Esophagus (tissue), 2 donors: ENCODE results near the gene FGF6. TPM values are rescaled to one million over a fixed set of nuclear protein-coding genes. Genes with fewer than 3 reads are reported as not detected.

Source experiments
- H3K27ac ChIP-seq, 2 donors: one replicate each; pipeline ENCODE4 v1.5.1; 2013; ENCODE audit warnings: low read depth in 2 of 2, mild to moderate bottlenecking in 2 of 2, inconsistent platforms in 1 of 2, low read length in 1 of 2, moderate library complexity in 1 of 2
- H3K27me3 ChIP-seq, 2 donors: one replicate each; pipeline ENCODE4 v1.6.1; 2013; ENCODE audit warnings: low read length in 2 of 2, control low read depth in 1 of 2, mild to moderate bottlenecking in 1 of 2; ENCODE audit not compliant: insufficient read depth in 2 of 2, control insufficient read depth in 1 of 2
- H3K36me3 ChIP-seq, 2 donors: one replicate each; pipeline ENCODE4 v1.6.1; 2013; ENCODE audit warnings: low read length in 1 of 2; ENCODE audit not compliant: control insufficient read depth in 2 of 2, insufficient read depth in 2 of 2
- H3K4me1 ChIP-seq, 2 donors: one replicate each; pipeline ENCODE4 v1.6.1; 2013; ENCODE audit warnings: low read length in 1 of 2; ENCODE audit not compliant: control insufficient read depth in 2 of 2, insufficient read depth in 2 of 2
- H3K4me3 ChIP-seq, 2 donors: one replicate each; pipeline ENCODE4 v1.5.1; 2013; ENCODE audit warnings: low read length in 2 of 2, mild to moderate bottlenecking in 2 of 2, low read depth in 1 of 2, moderate library complexity in 1 of 2
- H3K9me3 ChIP-seq, 2 donors: one replicate each; pipeline ENCODE4 v1.6.1; 2013; ENCODE audit warnings: mild to moderate bottlenecking in 2 of 2, low read depth in 1 of 2, low read length in 1 of 2, moderate library complexity in 1 of 2; ENCODE audit not compliant: control insufficient read depth in 2 of 2, insufficient read depth in 1 of 2
- WGBS, 2 donors: extraction: QIAGEN DNeasy Blood & Tissue Kit; methylation state at CpG; one replicate each; pipeline ENCODE4 v1.1.7; 2013; 5-methylcytosine and 5-hydroxymethylcytosine counted together
- polyA plus RNA-seq, 2 donors: library from polyadenylated mRNA; stranded (reverse); fragments of 200-250 nt; gene quantifications; one replicate each; pipeline ENCODE4 v1.2.3, GENCODE V29; 2013
- donor health status: healthy with polysubstance abuse.
- donor health status: Bipolar disorder and iron deficiency.

The FGF6 gene
- polyA plus RNA-seq, 2 donors: not detected

DNA sequence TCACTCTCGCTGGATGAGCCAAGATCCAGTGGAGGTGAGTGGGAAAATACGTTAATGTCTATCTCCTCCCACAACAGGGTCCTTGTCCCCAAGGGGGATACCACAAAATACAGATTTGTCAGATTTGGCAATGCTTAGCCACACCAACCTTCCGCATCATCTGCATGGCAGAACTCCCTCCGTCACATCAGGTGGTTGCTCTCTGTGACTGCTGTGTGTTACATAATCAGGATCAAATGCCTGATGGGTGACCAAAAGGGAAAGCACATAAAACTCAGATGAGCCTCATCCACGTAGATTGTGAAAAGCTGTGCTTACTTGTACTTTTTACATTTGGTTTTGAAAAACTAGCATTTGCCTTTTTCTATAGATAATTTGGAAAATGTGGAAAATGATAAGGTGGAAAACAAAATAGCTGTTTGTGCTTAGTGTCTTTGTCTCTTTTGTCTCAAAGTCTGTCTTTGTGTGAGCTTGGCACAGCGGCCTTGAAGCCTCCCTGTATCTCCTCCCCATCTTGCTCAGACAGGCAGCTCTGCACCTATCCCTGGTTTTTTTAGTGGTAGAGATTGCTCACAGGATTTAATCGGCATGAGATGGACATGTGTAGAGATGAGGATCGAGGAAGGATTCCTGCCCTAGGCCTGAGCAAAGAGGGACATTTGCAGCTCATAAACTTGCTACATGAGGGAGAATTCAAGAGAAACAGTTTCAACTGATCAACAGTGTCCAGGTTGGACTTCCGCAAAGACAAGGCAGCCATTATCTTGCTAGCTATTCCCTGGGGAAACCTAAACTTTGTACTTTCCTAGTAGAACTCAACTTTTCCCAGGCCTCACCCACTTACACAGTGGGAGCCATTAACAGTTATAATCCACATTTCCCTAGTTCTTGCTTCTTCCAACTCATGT, 3.6 kb upstream of the FGF6 start:
- no peak overlapping the region for H3K27ac ChIP-seq
- H3K36me3 ChIP-seq: no peaks in the 10 kb centered on the region
- H3K4me3 ChIP-seq: no peak overlapping the region
- 88 to 91% methylated on average over 9 of the region's 9 CpGs for WGBS, 2 donors
- H3K4me1 ChIP-seq: no peaks in the 10 kb centered on the region
- peaks cover 0 to 2% of the 10 kb centered on the region in 2 donors for H3K9me3 ChIP-seq
- H3K27me3 ChIP-seq: no peaks in the 10 kb centered on the region

DNA sequence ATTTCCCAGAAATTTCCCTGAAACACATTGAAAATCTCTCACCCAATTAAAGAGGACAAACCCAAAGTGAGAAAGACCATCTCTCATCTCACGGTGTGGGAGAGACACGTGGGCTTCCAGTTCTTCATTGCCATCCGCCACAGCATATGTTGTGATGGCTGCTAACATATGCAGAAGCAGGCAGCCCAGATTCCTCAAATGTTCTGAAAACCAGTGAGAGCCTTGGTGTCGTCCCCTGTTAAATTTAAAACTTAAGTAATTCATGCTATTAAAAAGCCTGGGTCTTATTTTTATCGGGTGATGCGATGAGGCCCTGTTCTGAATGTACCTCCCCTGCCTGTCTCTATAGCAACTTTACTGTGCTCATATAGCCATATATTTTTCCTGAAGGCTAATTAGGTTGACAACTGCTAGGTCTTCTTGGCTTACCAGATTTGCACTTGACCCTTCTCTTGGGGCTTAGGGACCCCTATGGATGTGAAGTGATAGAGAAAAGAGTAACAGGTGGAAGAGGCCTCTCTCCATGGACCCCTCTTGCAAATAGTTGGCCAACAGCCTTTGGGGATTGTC, 2.8 kb upstream of the FGF6 start:
- Histone ChIP-seq H3K27me3 (no peaks in the 10 kb centered on the region), H3K4me3 (no peak overlapping the region), H3K36me3 (no peaks in the 10 kb centered on the region), H3K9me3 (peaks cover 0 to 2% of the 10 kb centered on the region in 2 donors), H3K27ac (no peak overlapping the region), H3K4me1 (no peaks in the 10 kb centered on the region)
- WGBS, 2 donors: 85% methylated on average over 6 of the region's 6 CpGs

DNA sequence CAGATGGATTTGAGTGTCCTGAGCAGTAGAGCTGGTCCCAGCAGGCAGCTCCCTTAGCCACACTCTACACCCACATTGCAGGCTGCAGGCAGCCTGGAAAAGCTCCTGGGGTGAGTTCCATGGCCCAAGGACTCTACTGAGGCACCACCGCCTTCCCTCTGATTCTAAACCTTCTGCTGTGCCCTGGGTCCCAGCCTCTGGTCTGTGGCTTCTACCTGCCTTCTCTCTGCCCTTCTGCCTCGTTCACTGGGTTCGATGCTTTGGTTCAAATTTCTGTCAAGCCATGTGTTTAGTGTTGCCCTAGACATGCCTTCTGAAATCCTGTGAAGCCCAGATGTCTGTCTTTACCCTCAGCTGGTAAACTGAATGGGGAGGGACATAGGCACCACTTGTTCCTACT, 1.5 kb upstream of the FGF6 start:
- H3K27me3 ChIP-seq: no peaks in the 10 kb centered on the region
- H3K27ac ChIP-seq: no peak overlapping the region
- H3K4me3 ChIP-seq: no peak overlapping the region
- WGBS, 2 donors: 77 to 87% methylated on average over 3 of the region's 3 CpGs
- no peaks in the 10 kb centered on the region for H3K4me1 ChIP-seq
- H3K9me3 ChIP-seq: peaks cover 0 to 2% of the 10 kb centered on the region in 2 donors
- no peaks in the 10 kb centered on the region for H3K36me3 ChIP-seq

DNA sequence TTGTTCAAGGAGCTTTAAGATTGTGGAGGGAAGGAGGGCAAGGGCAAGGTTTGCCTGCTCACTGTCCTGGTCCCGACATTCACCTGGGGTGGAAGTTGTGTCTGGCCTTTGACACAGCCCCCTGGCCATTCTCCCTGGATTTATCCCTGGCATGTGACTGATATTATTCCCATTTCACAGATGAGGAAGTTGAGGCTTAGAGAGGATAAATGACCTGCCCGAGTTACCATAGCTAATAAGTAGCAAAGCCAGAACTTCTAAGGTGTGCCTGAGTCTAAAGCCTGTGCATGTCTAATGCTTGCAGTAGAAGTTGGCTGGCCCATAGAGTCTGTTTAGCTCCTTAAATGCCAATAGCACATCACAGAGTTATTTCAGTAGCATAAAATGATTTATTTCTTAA, 720 bp upstream of the FGF6 start:
- WGBS, 2 donors: 61 to 73% methylated on average over 2 of the region's 2 CpGs

DNA sequence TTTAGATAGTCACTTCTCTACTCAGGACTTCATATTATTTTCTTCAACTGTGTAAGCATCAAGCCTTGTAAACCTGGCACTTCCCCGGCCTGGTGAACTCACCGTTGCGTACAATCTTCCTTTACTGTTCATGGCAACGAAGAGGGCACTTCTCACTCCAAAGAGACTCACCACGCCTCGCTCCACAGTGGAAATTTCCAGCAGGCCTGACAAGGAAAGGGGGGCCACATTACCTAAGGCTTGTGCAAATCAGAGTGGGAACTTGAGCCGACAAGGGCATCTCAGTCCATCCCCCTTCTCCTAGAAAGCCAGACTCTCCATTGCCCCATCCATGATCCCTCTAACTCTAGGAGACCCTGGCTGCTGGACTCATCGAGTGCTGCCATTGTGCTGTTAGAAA, 1.6 kb downstream of the FGF6 start:
- Histone ChIP-seq H3K9me3 (peaks cover 0 to 2% of the 10 kb centered on the region in 2 donors), H3K4me1 (no peaks in the 10 kb centered on the region), H3K27me3 (peaks cover 0 to 4% of the 10 kb centered on the region in 2 donors), H3K4me3 (no peak overlapping the region), H3K27ac (no peak overlapping the region), H3K36me3 (no peaks in the 10 kb centered on the region)
- 91% methylated on average over 8 of the region's 8 CpGs for WGBS, 2 donors

More for the DNA sequence above, 720 bp upstream of the FGF6 start:
- Histone ChIP-seq H3K4me1 (no peaks in the 10 kb centered on the region), H3K9me3 (peaks cover 0 to 2% of the 10 kb centered on the region in 2 donors), H3K27me3 (peaks cover 0 to 4% of the 10 kb centered on the region in 2 donors), H3K27ac (no peak overlapping the region), H3K4me3 (no peak overlapping the region), H3K36me3 (no peaks in the 10 kb centered on the region)

DNA sequence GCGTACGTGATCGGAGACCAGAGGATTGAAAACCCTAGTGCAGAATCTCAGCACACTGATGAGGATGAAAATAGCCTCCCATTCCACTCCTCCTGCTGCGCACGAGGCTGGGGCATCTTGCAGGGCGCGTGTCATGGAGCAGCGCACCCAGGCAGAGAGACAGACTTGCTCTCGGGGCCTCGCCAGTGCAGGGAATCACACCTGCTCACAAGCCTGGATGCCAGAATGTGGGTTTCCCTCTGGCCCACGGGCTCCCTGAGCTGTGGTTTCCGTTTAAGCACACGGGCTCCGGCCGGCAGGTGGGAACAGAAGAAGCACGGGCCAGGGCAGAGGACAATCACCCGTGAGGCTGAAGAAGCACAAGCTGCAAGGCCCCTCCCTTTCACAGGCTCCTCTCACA, 2.0 kb downstream of the FGF6 start:
- H3K36me3 ChIP-seq: no peaks in the 10 kb centered on the region
- peaks cover 0 to 2% of the 10 kb centered on the region in 2 donors for H3K9me3 ChIP-seq
- peaks cover 0 to 4% of the 10 kb centered on the region in 2 donors for H3K27me3 ChIP-seq
- H3K4me1 ChIP-seq: no peaks in the 10 kb centered on the region
- H3K27ac ChIP-seq: no peak overlapping the region
- H3K4me3 ChIP-seq: no peak overlapping the region
- WGBS, 2 donors: 86 to 89% methylated on average over 17 of the region's 17 CpGs

DNA sequence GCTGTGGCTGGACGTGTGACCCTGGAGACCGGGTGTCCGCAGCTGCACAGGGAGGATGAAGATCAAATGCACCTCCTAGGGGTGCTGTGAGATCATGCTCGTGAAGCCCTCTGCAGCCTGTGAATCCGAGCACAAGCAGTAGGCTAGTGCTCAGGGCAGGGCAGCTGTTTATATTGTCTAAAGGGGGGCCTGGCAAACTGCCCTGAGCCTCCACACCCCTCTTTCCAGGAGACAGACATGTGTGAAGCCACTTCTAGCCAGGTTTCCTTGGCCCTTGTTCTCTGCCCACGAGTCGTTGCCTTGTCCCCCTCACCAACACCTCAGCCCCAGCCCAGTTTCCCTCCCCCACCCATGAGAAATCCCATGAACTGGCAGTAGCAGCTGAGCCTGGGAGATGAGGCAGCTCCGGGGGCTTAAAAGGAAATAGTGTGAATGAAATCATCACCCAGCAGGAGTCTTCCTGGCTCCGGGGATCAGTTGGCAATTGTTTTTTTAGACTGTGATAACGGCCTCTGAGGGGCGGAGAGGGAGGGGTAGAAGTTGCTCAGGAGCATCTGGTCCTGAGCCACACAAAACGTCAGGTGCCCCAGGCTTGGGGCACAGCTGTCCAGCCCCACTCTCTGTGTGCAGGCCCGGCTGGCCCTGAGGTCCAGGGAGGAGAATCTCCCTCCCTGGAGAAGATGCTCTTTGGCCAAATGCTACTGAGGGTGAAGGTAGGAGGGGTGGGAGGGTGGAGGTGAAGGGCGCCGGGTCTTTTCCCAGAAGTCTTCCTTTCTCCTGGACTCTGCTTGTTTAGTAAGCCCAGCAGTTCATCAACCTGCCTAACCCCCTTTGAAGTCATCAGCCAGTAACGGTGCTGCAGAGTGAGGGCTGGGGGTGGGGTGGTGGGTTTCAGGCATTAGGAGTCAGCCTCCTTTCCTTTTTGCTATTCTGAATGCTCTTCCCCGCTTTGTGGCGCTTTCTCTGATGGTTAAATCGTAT, 4.0 kb downstream of the FGF6 start:
- Histone ChIP-seq H3K27ac (no peak overlapping the region), H3K27me3 (peaks cover 0 to 4% of the 10 kb centered on the region in 2 donors), H3K4me1 (no peaks in the 10 kb centered on the region), H3K9me3 (peaks cover 0 to 2% of the 10 kb centered on the region in 2 donors), H3K4me3 (no peak overlapping the region), H3K36me3 (no peaks in the 10 kb centered on the region)
- 29 to 32% methylated on average over 19 of the region's 19 CpGs for WGBS, 2 donors

DNA sequence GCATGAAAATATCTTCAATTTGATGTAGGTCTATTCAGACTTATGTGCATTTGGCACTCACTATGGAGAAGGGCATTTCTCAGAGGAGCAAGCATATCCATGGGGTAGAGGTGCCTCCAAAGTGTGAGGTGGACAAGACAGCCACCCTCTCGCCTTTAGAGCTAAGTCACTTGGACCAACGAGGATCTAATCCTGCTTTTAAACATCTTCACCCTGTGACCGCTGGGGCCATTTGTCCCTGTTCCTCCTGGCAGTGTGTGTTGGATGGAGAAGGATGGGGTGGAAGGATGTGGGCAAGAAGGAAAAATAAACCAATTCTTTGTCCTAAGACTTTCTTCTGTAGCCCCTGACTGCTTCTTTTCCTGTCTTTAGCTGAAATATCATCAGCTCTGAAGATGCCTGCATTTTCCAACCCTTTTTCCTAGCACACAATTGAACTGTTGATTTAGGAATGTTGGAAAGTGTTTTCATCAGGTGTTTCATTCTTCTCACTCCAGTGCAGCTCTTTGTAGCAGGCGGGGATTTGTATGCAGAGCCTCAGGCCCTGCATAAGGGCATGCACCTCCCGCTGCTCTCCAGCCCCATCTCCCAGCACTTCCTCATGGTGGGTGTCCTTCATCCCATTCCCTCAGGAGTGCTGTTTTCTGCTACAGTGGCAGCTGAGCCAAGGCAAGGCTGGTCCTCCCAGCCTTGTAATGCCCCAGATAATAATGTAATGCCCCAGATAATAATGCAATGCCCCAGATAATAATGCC, 5.3 kb downstream of the FGF6 start:
- Histone ChIP-seq H3K27ac (no peak overlapping the region), H3K36me3 (no peaks in the 10 kb centered on the region), H3K9me3 (peaks cover 0 to 2% of the 10 kb centered on the region in 2 donors), H3K4me3 (no peak overlapping the region), H3K27me3 (peaks cover 0 to 4% of the 10 kb centered on the region in 2 donors), H3K4me1 (no peaks in the 10 kb centered on the region)
- WGBS, 2 donors: 68 to 69% methylated on average over 5 of the region's 5 CpGs

DNA sequence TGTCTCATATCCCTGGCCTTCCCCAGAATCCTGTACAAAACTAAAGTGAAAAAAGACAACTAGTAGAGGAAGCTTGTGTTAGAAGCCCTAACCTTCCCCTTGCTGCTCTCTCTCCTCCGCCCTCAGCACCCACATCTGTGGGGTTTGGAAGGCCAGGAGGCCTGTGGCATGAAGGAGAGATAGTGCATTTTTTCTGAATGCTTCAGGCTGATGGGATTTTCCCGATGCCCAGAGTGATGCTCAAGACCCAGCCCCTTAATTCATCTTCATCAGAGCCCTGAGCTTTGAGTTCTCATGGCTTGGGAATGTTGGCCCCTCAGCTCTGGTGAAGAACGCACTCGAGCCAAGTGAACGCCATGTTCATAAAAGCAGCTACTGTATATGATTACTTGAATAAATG, 5.9 kb downstream of the FGF6 start:
- no peak overlapping the region for H3K4me3 ChIP-seq
- no peaks in the 10 kb centered on the region for H3K9me3 ChIP-seq
- H3K4me1 ChIP-seq: no peaks in the 10 kb centered on the region
- H3K27me3 ChIP-seq: peaks cover 0 to 4% of the 10 kb centered on the region in 2 donors
- 69 to 70% methylated on average over 5 of the region's 5 CpGs for WGBS, 2 donors
- H3K27ac ChIP-seq: no peak overlapping the region
- no peaks in the 10 kb centered on the region for H3K36me3 ChIP-seq
